Stimulated activated CD8-positive, alpha-beta memory T cell treated with anti-CD3 and anti-CD28 coated beads, Interleukin-4, amount 100 ng/mL, for 4 hours (primary cell): ENCODE results near the gene TEAD4.

Experiments used
- DNase-seq, 2 donors: peaks; one replicate each; pipeline ENCODE4 v3.0.0-alpha.2; 2020; ENCODE audit warnings: low read depth in 2 of 2, low spot score in 1 of 2

Gene TEAD4

DNA sequence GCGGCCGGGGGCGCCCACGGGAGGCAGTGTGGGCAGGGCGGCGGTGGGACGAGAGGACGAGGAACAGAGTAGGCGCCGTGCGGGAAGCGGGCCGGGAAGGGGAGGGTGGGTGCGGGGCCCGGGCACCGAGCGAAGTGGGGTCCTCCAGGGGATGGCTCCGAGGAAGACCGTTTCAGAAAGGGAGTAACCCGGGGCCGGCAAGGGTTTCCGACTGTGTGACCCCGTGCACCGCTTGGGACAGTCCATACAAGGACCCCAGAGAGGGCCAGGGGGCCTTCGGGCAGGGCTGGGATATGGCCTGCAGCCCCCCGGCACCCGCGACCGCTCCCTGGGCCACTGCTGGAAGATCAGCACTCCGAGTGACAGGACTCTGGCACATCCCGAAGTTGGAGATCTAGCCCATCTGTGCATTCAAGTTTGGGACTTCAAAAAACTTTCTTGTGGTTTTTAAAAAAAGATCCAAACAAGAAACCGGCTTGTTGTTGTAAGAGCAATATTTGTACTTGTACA is 118.4 kb downstream of the TEAD4 start:
- no peak for DNase-seq

DNA sequence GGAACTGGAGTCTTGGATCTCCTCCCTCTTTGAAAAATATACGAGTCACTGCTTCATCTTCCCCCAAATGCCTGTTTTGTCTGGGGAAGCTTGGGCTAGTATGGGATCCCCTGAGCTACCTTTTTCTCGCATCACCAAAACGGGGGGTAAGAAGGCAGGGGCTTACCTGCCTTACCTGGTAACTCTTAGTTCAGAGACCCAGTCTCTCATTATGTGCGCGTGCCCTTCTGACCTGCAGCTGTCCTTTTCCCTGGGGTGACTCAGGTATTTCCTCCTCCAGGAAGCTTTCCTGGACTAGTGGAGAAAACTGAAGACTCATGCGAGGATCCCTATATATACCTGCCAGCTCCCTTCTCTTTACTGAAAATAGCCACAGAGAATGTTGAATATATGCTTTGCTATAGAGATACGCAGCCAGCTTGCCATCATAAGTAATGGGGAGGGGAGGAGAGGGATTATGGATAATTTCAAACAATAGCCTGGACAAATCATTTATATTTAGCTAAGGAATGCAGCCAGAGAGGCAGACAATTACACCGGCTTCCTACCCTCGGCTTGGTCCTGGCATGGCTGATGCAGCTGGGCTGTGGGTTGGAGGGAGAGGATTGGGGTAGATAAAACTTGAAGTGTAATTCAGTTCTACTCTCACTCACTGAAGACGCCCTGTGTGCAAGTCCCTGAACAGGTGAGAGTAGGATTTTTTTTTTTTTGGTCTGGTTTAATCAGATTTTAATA is 119.1 kb downstream of the TEAD4 start:
- DNase-seq = no peak

DNA sequence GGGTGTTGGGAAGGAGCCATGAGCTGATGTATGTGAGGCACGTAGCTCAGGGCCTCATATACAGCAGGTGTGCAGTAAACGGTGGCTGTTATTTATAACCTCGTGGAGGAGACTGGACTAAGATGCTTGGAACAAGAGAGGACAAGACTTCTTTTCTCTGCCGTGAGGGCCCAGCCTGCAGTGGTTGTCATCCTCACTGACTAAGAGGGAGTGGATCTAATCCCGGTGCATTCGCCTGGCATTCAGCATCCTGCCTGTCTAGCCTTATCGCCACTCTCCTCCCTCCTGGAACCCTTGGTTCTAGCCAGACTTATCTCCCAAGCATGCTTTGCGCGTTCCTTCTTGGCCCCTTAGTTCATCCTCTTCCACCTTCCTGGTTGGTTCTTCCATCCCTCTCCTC is 121.9 kb downstream of the TEAD4 start:
- DNase-seq = no peak

DNA sequence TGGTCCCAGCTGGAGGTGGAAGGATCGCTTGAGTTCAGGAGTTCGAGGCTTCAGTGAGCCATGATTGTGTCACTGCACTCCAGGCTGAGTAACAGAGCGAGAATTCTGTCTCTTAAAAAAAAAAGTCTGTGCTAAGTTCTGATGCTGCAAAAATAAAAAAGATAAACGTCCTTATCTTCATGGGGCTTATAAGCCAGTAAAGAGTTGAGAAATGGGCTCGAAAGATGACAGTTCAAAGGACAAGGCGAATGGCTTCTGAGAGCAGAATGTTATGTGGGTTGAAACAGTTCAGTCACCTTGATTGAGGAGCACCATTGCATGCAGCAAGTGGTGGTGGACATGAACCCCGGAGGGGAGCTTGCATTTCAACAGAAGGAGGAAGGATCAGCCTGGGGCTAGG is 122.7 kb downstream of the TEAD4 start:
- DNase-seq = no peak

DNA sequence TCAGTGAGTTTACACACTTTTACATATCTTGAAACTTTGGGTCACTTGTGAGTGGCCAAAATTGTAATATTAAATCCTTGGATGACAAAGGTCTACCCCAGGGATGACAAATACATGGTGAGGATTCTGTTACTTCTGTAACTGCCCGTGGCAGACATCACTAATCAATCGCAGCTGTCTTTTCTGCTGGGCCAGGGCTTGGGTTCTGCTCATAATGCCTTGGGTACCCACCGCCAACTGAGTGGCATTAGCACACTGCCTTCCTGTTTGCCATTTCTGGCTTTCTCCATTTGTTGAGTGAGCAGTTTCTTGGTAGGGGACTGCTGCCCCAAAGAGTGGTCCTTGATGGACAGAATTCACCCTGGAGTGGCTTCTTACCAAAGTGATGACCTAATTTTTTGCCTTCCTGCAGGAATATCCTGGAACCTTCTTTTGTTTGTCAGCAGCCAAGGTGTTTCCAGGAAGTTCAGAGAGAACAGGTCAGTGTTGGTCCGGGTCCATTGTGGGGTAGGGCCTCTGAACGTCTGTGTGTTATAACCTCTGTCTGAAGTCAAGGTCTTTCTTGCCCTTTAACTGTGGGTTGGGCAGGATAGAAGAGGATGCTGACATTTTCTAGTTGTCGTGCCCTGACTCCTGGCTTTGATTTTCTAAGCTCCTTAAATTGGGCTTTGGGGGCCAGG is 124.2 kb downstream of the TEAD4 start:
- DNase-seq = no peak

DNA sequence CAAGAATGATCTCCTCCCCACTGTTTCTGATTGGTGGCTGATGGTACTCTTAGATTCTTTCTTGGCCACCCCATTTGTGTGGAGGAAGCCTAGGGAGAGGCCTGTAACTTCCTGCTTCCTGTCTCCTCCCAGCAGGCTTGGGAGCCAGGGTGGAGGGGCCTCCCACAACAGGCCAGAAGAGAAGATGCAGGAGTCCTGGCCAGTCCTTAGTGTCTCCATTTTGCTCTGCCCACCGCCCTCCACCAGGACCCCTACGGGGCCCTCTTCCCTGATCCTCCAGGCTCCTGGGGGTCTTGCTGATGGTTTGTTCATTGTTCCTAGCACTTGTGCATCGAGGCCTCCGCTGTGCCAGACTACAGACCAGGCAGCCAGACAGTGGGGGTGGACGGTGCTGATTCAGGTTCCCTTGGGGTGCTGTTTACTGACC is 124.7 kb downstream of the TEAD4 start:
- DNase-seq = no peak

DNA sequence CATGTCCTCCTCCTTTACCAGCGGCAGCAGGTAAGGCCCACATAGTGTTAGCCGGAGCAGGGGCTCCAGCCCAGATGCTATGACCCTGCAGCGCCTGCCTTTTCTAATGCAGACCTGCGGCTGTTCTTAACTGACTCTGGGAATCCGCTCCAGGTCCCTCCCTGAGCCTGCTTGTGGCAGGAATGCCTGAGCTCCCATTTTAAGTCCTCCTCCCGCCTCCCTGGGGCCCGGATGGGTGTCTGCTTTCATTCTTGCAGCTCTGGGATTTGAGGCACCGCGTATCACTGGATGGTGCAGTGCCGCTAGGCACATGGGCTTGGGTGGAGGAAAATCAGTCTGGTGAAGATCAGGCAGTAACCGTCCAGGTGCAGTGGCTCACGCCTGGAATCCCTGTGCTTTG is 125.5 kb downstream of the TEAD4 start:
- no peak for DNase-seq

DNA sequence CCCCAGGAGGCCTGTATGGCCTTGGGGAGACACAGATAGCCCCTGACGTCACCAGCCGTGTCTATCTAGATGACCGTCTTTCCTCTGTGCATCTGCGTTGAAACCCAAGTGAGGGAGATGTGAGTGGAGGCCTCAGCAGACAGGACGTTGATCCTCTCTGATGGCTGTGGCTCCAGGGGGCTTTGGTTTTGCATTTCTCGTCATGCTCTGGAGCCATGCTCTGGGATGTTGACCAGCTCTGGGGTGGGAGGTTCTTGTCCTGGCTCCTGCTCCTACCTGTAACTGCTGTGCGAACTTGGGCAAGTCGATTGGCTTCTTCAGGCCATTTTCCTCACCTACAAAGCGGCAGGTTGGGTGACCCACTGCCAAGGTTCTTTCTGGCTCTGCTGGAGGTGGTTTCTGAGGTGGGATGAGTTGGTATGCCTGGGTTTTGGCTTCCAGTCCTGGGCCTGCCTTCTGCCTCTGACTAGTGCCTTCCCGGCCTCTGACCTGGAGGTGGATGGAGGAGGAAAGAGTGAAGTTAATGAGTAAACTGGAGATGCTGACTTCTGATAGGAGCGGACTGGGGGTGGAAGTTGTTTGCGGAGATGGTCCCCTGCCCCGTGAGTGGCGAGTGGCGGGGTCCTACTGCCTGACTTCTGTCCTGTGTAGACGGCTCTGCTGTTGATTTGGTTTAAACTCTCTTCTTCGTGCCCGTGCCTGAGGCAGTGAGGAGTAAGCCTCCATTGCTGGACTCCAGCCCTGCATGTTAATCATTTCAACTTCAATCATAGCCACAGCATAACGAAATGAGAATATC is 126.3 kb downstream of the TEAD4 start:
- DNase-seq = no peak

DNA sequence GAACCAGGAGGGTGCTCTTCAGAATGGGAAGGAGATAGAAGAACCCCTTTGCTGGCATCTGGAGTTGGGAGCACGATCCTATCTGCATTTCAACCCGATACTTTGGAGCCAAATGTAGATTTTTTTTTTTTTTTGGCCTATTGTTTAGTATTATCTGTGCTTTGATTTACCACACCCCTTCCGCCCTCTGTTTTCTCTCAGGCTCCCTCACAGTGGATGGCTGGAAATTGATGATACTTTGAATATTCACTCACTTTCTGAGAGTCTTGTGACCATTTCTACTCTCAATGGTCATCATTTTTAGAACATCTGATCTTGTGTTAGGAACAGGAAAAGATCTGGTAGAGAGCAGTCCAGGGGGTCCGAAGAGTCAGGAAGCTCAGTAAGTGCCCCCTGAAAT is 127.0 kb downstream of the TEAD4 start:
- DNase-seq = no peak

DNA sequence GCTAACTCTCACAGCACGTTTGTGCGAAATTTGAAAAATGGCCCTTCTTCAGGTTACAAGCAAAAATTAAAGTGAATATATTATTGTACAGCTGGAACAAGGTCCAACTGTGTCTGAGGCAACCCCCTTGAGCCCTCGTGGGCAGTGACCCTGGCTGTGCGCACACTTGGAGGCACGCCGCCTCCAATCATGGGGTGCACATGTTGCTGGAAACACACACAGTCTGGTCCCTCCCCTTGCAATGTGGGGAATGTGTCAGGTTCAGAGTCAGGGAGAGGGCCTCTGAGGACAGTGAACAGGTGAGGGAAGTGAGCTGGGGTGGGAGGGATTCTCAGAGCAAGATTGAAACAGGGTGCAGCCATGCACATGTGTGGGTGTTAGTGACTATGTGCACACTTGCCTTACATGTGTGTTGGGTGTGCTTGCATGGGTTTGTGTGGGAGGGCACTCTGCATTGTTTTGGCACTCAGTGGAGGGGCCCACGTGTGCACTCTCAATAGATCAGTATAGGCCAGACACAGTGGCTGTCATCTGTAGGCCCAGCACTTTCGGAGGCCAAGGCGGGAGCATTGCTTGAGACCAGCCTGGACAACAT is 127.6 kb downstream of the TEAD4 start:
- no peak for DNase-seq

DNA sequence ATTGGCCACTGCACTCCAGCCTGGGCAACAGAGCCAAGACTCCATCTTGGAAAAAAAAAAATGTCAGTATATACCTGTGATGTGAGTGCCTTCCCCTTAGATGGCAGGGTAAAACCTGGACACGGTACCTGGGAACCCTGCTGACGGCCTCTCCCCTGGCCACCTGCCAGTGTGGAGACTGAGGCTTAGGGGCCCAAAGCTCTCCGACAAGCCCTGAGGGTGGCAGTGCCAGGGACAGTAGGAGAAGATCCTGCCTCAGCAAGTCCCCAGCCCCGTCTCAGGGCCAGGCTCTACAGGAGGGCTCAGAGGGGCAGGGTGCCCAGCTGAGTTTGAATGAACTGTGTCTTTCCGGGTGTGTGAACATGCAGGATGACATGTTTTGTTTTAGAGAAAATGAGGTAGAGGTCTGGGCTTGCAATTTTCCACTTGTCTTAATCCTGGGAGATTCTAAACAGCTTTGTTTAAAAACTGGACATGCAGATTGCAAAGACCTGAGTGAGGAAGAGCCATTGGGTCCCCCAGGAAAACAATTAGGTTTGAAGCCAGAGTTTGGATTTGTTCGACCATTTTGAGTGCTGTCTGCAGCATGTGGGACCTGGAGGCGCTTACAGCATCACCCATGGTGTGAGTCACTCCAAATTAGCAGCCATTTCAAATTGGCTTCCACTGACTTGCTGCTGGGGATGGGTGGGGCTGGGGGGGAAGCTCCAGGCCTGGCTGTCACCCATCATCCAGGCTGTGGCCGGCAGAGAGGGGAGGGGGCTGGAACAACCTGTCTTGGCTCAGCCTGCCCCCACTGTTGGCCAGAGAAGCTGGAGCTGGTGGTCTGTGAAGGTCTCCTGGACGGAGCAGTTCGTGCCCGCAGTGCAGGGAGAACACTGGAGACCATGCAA is 128.8 kb downstream of the TEAD4 start:
- DNase-seq = no peak

DNA sequence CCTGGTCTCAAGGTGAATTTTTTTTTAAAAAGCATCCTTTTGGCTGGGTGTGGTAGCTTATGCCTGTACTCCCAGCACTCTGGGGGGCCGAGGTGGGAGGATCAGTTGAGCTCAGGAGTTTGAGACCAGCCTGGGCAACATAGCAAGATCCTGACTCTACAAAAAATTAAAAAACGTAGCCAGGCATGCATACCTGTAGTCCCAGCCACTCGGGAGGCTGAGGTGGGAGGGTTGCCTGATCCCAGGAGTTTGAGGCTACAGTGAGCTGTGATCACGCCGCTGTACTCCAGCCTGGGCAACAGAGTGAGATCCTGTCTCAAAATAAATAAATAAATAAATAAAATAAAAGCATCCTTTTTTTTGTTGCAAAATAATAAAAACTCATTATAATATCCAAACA is 130.4 kb downstream of the TEAD4 start:
- no peak for DNase-seq
